ENCODE measurements around the gene FAM227B.
"Not testable (repeated sequence)": the region's sequence is repeated elsewhere in the genome, so short reads cannot be mapped to it uniquely, and the experiment has no call there.

FAM227B gene

DNA sequence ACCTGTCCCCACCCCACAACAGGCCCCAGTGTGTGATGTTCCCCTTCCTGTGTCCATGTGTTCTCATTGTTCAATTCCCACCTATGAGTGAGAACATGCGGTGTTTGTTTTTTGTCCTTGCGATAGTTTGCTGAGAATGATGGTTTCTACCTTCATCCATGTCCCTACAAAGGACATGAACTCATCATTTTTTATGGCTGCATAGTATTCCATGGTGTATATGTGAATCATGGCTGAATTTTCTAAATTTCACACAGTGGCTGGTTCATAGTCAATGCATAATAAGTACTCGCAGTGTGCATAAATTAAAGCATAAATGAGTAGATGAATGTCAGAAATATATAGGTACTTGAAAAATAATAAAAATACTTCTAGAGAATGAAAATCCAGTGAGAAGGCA lies 8.4 kb downstream of the FAM227B start:
- not testable (repeated sequence) for DNase-seq (ENCODE audit: low read depth in 3 of 3, low spot score in 1 of 3)

GRCh38 chr15:49610157-49610918 lies 10.3 kb downstream of the FAM227B start:
- no peak for DNase-seq (ENCODE audit: low read depth in 3 of 3, low spot score in 1 of 3)

DNA sequence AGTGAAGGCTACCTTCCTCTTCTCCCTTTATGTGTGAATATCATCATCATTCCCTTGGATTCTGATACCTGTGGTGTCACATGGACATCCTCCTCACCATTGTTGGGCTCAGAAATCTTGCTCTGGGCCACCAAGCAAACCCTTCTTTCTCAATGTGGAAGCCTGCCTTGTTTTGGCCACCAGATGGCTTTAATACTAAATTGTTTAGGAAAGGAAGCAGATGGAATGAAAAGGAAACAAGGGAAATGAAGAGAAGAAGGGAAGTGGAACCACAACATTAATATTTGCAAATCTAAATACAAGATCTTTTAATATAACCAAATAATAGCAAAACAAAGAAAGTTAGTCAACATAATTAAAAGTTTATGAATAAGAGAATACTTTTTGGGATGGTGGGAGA lies 14.0 kb downstream of the FAM227B start:
- DNase-seq (ENCODE audit: low read depth in 3 of 3, low spot score in 1 of 3) = no peak

DNA sequence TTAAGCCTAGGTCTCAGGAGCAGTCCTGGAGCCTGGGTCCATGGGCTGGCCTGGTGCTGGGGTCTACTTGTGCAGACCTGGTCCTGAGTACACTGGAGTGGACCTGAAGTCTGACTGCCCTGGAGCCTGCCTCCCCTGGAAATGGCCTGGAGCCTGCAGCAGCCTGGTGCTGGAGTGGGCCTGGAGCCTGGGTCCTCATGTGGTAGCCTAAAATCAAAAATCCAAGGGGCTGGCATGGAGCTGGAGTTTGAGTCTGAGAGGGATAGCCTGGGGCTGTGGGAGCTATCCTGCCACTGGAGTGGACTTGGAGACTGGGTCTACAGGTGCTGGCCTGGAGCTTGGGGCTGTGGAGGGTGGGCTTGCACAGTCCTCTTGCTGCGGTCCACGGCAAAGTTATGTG lies 15.0 kb downstream of the FAM227B start:
- DNase-seq (ENCODE audit: low read depth in 3 of 3, low spot score in 1 of 3) = no peak

DNA sequence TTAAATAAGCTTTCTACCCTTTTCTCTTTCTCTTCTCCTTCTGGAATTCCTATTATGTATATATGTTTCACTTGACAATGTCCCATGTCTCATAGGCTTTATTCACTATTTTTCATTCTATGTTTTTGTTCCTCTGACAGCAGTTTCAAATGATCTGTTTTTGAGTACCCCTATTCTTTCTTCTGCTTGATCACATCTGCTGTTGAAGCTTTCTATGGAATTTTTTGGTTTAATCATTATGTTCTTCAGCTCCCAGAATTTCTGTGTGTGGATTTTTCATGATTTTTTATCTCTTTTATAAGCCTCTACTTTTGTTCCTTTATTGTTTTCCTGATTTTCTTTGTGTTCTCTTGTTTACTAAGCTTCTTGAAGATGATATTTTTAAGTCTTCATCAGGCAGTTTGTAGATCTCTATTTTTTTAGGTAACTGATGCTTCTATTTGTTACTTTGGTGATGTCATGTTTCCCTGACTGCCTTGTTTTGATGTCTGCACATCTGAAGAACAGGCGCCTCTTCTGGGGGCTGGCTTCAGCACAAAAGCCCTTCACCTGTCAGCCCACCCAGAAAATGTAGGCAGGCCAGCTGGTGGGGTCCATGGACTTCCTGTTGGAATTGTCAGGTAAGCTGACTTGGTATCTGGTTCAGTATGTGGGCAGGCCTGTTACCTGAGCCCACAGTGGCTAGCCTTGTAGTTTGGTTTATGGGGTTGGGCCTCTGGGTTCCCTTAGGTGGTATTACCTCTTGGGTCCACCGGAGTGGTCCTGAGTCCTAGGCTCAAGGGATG lies 15.8 kb downstream of the FAM227B start:
- DNase-seq (ENCODE audit: low read depth in 3 of 3, low spot score in 1 of 3) = no peak

DNA sequence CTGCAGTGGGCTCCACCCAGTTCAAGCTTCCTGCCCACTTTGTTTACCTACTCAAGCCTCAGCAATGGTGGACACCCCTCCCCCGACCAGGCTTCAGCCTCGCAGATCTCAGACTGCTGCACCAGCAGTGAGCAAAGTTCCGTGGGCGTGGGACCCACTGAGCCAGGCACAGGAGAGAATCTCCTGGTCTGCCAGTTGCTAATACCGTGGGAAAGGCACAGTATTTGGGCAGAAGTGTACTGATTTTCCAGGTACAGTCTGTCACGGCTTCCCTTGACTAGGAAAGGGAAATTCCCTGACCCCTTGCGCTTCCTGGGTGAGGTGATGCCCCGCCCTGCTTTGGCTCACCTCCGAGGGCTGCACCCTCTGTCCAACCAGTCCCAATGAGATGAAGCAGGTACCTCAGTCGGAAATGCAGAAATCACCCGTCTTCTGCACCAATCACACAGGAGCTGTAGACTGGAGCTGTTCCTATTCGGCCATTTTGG lies 27.7 kb downstream of the FAM227B start:
- DNase-seq (ENCODE audit: low read depth in 3 of 3, low spot score in 1 of 3) = not testable (repeated sequence)

GRCh38 chr15:49589030-49589429 lies 31.6 kb downstream of the FAM227B start:
- DNase-seq (ENCODE audit: low read depth in 3 of 3, low spot score in 1 of 3) = no peak

DNA sequence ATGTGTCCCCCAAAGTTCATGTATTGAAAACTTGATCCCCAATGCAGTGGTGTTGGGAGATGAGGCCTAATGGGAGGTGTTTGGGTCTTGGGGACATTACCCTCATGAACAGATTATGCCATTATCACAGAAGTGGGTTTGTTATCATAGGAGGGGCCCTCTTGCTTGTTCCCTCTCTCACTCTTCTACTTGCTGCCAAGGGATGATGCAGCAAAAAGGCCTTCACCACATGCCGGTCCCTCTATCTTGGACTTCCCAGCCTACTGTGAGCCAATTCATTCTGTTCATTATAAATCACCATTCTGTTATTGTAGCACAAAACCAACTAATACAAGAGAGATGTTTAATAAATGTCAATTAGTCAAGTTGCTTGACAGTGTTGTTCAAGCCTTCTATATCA lies 47.2 kb downstream of the FAM227B start:
- DNase-seq (ENCODE audit: low read depth in 3 of 3, low spot score in 1 of 3) = no peak

- no peak for DNase-seq (ENCODE audit: low read depth in 3 of 3, low spot score in 1 of 3)
Observed at GRCh38 chr15:49570672-49571071, 49.9 kb downstream of the FAM227B start.

DNA sequence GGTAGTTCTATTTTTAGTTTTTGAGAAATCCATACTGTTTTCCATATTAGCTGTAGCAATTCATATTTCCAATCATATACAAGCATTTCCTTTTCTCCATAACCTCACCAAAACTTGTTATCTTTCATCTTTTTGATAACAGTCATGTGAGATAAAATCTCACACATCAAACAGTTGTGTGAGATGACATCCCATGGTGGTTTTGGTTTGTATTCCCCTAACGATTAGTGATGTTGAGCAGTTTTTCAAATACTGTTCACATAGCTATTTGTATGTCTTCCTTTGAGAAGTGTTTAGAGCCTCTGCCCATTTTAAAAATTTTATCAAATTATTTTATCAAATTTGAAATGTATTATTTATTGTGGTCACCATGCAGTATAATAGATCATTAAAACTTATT lies 50.4 kb downstream of the FAM227B start:
- DNase-seq (ENCODE audit: low read depth in 3 of 3, low spot score in 1 of 3) = no peak

- no peak for DNase-seq (ENCODE audit: low read depth in 3 of 3, low spot score in 1 of 3)
Observed at GRCh38 chr15:49560045-49560444, 60.6 kb downstream of the FAM227B start.

DNA sequence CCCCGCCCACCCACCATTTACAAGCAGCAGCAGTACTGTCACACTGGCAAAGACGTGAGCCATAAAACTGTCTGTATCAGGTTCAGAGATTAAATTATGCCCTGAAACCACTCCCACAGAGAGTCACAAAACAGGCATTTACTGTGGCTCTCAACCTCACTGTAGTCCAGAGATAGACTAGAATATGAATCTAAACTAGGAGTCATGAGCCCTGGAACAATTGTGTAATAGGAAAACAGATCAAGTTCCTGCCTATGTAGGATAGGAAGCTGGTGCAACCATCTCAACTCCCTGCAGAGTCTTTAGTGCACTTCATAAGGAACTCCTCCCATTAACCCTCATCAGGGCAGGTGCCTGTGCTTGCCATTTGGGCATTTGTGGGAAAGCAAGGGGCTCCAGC lies 61.7 kb downstream of the FAM227B start:
- no peak for DNase-seq (ENCODE audit: low read depth in 3 of 3, low spot score in 1 of 3)

- DNase-seq (ENCODE audit: low read depth in 3 of 3, low spot score in 1 of 3) = no peak
Observed at GRCh38 chr15:49556437-49556836, 64.2 kb downstream of the FAM227B start.

DNA sequence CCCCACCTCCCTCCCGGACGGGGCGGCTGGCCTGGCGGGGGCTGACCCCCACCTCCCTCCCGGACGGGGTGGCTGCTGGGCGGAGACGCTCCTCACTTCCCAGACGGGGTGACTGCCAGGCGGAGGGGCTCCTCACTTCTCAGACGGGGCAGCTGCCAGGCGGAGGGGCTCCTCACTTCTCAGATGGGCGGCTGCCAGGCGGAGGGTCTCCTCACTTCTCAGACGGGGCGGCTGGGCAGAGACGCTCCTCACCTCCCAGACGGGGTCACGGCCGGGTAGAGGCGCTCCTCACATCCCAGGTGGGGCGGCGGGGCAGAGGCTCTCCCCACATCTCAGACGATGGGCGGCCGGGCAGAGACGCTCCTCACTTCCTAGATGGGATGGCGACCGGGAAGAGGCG lies 70.3 kb downstream of the FAM227B start:
- not testable (repeated sequence) for DNase-seq (ENCODE audit: low read depth in 3 of 3, low spot score in 1 of 3)

- no peak for DNase-seq (ENCODE audit: low read depth in 3 of 3, low spot score in 1 of 3)
Observed at GRCh38 chr15:49538520-49538919, 82.1 kb downstream of the FAM227B start.

GRCh38 chr15:49530092-49530491 lies 90.5 kb downstream of the FAM227B start:
- no peak for DNase-seq (ENCODE audit: low read depth in 3 of 3, low spot score in 1 of 3)

- no peak for DNase-seq (ENCODE audit: low read depth in 3 of 3, low spot score in 1 of 3)
Observed at GRCh38 chr15:49528289-49528688, 92.3 kb downstream of the FAM227B start.

DNA sequence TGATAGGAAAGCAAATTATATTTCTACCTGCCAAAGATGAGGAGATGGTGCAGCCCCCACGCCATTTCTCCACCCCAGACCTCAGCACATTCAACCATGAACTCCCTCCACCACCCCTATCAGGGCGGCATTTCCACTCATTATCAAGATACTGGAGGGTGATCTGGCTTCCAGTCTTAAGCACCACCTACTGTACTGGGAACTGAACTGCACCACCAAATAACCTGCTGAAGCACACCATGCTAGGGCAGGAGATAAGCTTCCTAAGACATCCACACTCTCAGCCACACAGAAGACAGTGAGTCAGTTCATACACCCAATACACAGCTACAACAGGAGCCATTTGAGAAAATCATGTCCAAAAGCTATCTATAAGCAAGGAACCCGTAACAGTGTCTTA lies 98.8 kb downstream of the FAM227B start:
- no peak for DNase-seq (ENCODE audit: low read depth in 3 of 3, low spot score in 1 of 3)

DNA sequence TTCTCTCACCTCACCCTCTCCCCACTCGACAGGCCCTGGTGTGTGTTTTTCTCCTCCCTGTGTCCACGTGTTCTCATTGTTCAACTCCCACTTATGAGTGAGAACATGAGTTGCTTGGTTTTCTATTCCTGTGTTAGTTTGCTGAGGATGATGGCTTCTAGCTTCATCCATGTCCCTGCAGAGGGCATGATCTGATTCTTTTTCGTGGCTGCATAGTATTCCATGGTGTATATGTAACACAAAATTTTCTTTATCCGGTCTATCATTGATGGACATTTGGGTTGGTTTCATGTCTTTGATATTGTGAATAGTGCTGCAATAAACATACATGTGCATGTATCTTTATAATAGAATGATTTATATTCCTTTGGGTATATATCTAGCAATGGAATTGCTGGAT lies 107.9 kb downstream of the FAM227B start:
- not testable (repeated sequence) for DNase-seq (ENCODE audit: low read depth in 3 of 3, low spot score in 1 of 3)

- DNase-seq (ENCODE audit: low read depth in 3 of 3, low spot score in 1 of 3) = no peak
Observed at GRCh38 chr15:49507261-49507660, 113.4 kb downstream of the FAM227B start.

DNA sequence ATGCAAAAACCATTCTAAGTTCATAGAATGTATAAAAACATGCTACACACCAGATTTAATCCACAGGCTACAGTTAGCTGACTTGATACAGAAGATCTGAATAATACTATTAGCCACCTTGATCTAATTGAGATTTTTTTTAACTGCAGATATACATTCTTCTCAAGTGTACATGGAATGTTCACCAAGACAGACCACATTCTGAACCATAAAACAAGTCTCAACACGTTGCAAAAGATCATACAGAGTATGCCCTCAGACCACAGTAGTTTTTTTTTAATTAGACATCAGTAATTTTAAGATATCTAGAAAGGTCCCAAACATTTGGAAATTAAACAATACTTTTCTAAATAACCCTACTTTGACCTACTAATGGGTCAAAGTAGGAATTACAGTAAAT lies 114.3 kb downstream of the FAM227B start:
- no peak for DNase-seq (ENCODE audit: low read depth in 3 of 3, low spot score in 1 of 3)

DNA sequence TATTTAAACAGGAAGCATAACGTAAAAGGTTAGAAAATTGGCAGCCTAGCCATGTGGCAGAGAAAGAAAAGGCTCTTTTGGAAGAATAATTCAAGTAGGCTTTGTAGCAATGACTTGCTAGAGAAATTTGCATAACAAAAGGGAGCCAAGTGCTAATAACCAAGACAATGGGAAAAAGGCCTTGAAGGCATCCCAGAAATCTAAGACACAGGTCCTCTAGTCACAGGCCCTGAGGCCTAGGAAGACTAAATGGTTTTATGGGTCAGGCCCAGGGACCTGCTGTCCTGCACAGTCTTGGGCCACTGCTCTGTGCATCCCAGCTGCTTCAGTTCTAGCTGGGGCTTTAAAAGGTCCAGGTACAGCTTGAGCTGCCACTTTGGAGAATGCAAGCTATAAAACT lies 119.0 kb downstream of the FAM227B start:
- DNase-seq (ENCODE audit: low read depth in 3 of 3, low spot score in 1 of 3) = no peak

Measured in stimulated activated CD4-positive, alpha-beta T cell treated with anti-CD3 and anti-CD28 coated beads, TNF-alpha, amount 100 ng/mL, for 1 hour (primary cell).